Measurements from ENCODE around the gene TRIO.

- TF ChIP-seq CTCF (IDR thresholded peaks at IDR 0.05; ENCODE audit: insufficient read depth, low read length, poor library complexity, severe bottlenecking) (no peak), EZH2phosphoT487 (conservative IDR thresholded peaks at IDR 0.05; ENCODE audit: low read length) (no peak)
Observed at GRCh38 chr5:14417276-14417730, 274.2 kb downstream of the TRIO start.
